H9 (cell line): Measurements from ENCODE around the gene CHRM5. TPM values are rescaled to one million over a fixed set of nuclear protein-coding genes. Genes with fewer than 3 reads are reported as not detected.

Experiments
- DNase-seq: peaks from one replicate; pipeline ENCODE4 v3.0.0-alpha.2; 2017
- H2AFZ ChIP-seq: one replicate; pipeline ENCODE4 v1.6.1; 2013; ENCODE audit warnings: mild to moderate bottlenecking, low read length, control low read depth, moderate library complexity
- H2AK5ac ChIP-seq: 2 replicates; pipeline ENCODE4 v1.6.1; 2013; ENCODE audit warnings: low read length, control low read depth, mixed read lengths; ENCODE audit not compliant: insufficient read length
- H2BK120ac ChIP-seq: one replicate; pipeline ENCODE4 v1.6.1; 2013; ENCODE audit warnings: low read depth, mild to moderate bottlenecking, low read length, control low read depth, inconsistent platforms; ENCODE audit not compliant: poor library complexity, severe bottlenecking
- H2BK12ac ChIP-seq: 2 replicates; pipeline ENCODE4 v1.6.1; 2013; ENCODE audit warnings: low read length, control low read depth, mixed read lengths, low read depth; ENCODE audit not compliant: insufficient read length
- H2BK15ac ChIP-seq: 2 replicates; pipeline ENCODE4 v1.6.1; 2013; ENCODE audit warnings: low read depth, low read length, control low read depth
- H2BK20ac ChIP-seq: one replicate; pipeline ENCODE4 v1.6.1; 2013; ENCODE audit warnings: low read depth, mild to moderate bottlenecking, low read length, control low read depth, inconsistent platforms; ENCODE audit not compliant: poor library complexity, severe bottlenecking
- H2BK5ac ChIP-seq: 2 replicates; pipeline ENCODE4 v1.6.1; 2013; ENCODE audit warnings: low read length, control low read depth, mixed read lengths; ENCODE audit not compliant: insufficient read length
- H3K14ac ChIP-seq: 2 replicates; pipeline ENCODE4 v1.6.1; 2013; ENCODE audit warnings: low read length, control low read depth; ENCODE audit not compliant: insufficient read depth
- H3K18ac ChIP-seq: 2 replicates; pipeline ENCODE4 v1.6.1; 2013; ENCODE audit warnings: low read depth, mild to moderate bottlenecking, mixed read lengths, low read length, control low read depth; ENCODE audit not compliant: insufficient read length
- H3K23ac ChIP-seq: 2 replicates; pipeline ENCODE4 v1.6.1; 2013; ENCODE audit warnings: low read length, control low read depth, mixed read lengths, low read depth; ENCODE audit not compliant: insufficient read length
- H3K23me2 ChIP-seq: 2 replicates; pipeline ENCODE4 v1.6.1; 2013; ENCODE audit warnings: low read depth, mild to moderate bottlenecking, mixed read lengths, low read length, control low read depth; ENCODE audit not compliant: insufficient read length, poor library complexity, severe bottlenecking
- H3K27ac ChIP-seq: 2 replicates; pipeline ENCODE4 v1.5.1; 2013; ENCODE audit warnings: low read length, control low read depth, mixed read lengths, low read depth; ENCODE audit not compliant: insufficient read length
- H3K27me3 ChIP-seq: 2 replicates; pipeline ENCODE4 v1.6.1; 2013; ENCODE audit warnings: low read length, control low read depth, inconsistent platforms; ENCODE audit not compliant: insufficient read depth
- H3K4ac ChIP-seq: 2 replicates; pipeline ENCODE4 v1.6.1; 2013; ENCODE audit warnings: low read depth, mild to moderate bottlenecking, control low read depth, inconsistent platforms, low read length, moderate library complexity
- H3K4me1 ChIP-seq: 2 replicates; pipeline ENCODE4 v1.6.1; 2013; ENCODE audit warnings: low read length, control low read depth, inconsistent platforms; ENCODE audit not compliant: insufficient read depth
- H3K4me2 ChIP-seq: 2 replicates; pipeline ENCODE4 v1.6.1; 2013; ENCODE audit warnings: low read length, control low read depth, mixed read lengths; ENCODE audit not compliant: insufficient read length, insufficient read depth
- H3K56ac ChIP-seq: 2 replicates; pipeline ENCODE4 v1.6.1; 2013; ENCODE audit warnings: low read depth, mild to moderate bottlenecking, mixed read lengths, low read length, control low read depth; ENCODE audit not compliant: insufficient read length
- H3K79me1 ChIP-seq: 2 replicates; pipeline ENCODE4 v1.6.1; 2013; ENCODE audit warnings: low read depth, mild to moderate bottlenecking, moderate library complexity, low read length, control low read depth, inconsistent platforms; ENCODE audit not compliant: insufficient read depth, poor library complexity, severe bottlenecking
- H3K79me2 ChIP-seq: 2 replicates; pipeline ENCODE4 v1.6.1; 2013; ENCODE audit warnings: low read length, control low read depth, inconsistent platforms; ENCODE audit not compliant: insufficient read depth
- H3K9ac ChIP-seq: 2 replicates; pipeline ENCODE4 v1.6.1; 2013; ENCODE audit warnings: low read length, control low read depth, mixed read lengths; ENCODE audit not compliant: insufficient read length; ENCODE audit errors: extremely low read depth
- H3K9me3 ChIP-seq: one replicate; pipeline ENCODE4 v1.6.1; 2013; ENCODE audit warnings: low read depth, low read length, inconsistent platforms; ENCODE audit not compliant: control insufficient read depth
- H3T11ph ChIP-seq: one replicate; pipeline ENCODE4 v1.6.1; 2013; ENCODE audit warnings: mild to moderate bottlenecking, low read length, control low read depth, inconsistent platforms
- H4K20me1 ChIP-seq: one replicate; pipeline ENCODE4 v1.6.1; 2013; ENCODE audit not compliant: control insufficient read depth, insufficient read length, insufficient read depth
- H4K5ac ChIP-seq: 2 replicates; pipeline ENCODE4 v1.6.1; 2013; ENCODE audit warnings: low read depth, mild to moderate bottlenecking, mixed read lengths, low read length, control low read depth; ENCODE audit not compliant: insufficient read length
- H4K8ac ChIP-seq: replicated peaks from 2 replicates; pipeline ENCODE4 v1.6.1; 2013; ENCODE audit warnings: low read length, control low read depth, mixed read lengths, low read depth; ENCODE audit not compliant: insufficient read length
- H4K91ac ChIP-seq: 2 replicates; pipeline ENCODE4 v1.6.1; 2013; ENCODE audit warnings: low read depth, mild to moderate bottlenecking, moderate library complexity, mixed read lengths, low read length, control low read depth; ENCODE audit not compliant: insufficient read length
- H3K27ac Mint-ChIP-seq, 3 experiments: 2 replicates in 2 of 3; 3 replicates in 1 of 3; pipeline ENCODE4 v1.8.0; 2020 to 2021; ENCODE audit warnings: mixed read lengths in 3 of 3, mild to moderate bottlenecking in 1 of 3, moderate library complexity in 1 of 3
- H3K27me3 Mint-ChIP-seq: 2 replicates; pipeline ENCODE4 v1.8.0; 2021; ENCODE audit warnings: low read depth, mild to moderate bottlenecking, moderate library complexity, mixed read lengths
- H3K36me3 Mint-ChIP-seq, 3 experiments: 2 replicates in 2 of 3; 3 replicates in 1 of 3; pipeline ENCODE4 v1.8.0; 2020 to 2021; ENCODE audit warnings: low read depth in 3 of 3, mixed read lengths in 3 of 3; ENCODE audit not compliant: insufficient read depth in 1 of 3
- H3K4me1 Mint-ChIP-seq, 2 experiments: 2 replicates each; pipeline ENCODE4 v1.8.0; 2020; ENCODE audit warnings: mixed read lengths in 2 of 2
- H3K4me3 Mint-ChIP-seq, 2 experiments: 2 replicates in 1 of 2; 3 replicates in 1 of 2; pipeline ENCODE4 v1.8.0; 2020 to 2021; ENCODE audit warnings: mild to moderate bottlenecking in 2 of 2, mixed read lengths in 2 of 2, moderate library complexity in 1 of 2
- H3K9me3 Mint-ChIP-seq, 2 experiments: 2 replicates in 1 of 2; 3 replicates in 1 of 2; pipeline ENCODE4 v1.8.0; 2020; ENCODE audit warnings: mild to moderate bottlenecking in 2 of 2, mixed read lengths in 2 of 2, moderate library complexity in 1 of 2
- CTCF ChIP-seq: fragments of 200-600 bp; sonication (generic); conservative IDR thresholded peaks from 3 replicates; pipeline ENCODE4 v1.8.0; 2021; ENCODE audit warnings: antibody characterized with exemption, mild to moderate bottlenecking
- WGBS: extraction: QIAGEN DNeasy Blood & Tissue Kit; methylation state at CpG from one replicate; pipeline ENCODE4 v1.1.7; 2013; ENCODE audit warnings: missing lambda C conversion rate, low lambda C conversion rate, mixed read lengths; ENCODE audit not compliant: insufficient read length; ENCODE audit errors: extremely low coverage; 5-methylcytosine and 5-hydroxymethylcytosine counted together
- total RNA-seq: library from RNA; stranded (reverse); gene quantifications from 2 replicates; pipeline ENCODE4 v1.2.1, GENCODE V29; 2021

Gene CHRM5
- total RNA-seq, 1 experiment from 2014 or later = not detected

GRCh38 chr15:34010921-34011320, 42.6 kb downstream of the CHRM5 start:
- TF ChIP-seq CTCF = no peak
- peaks cover 0 to 5% (median 2%) of the 10 kb centered on the region in 3 experiments; a peak in 2 of 7 replicates for H3K36me3 Mint-ChIP-seq
- H3K4ac ChIP-seq = no peak overlapping the region
- H4K20me1 ChIP-seq = no peaks in the 10 kb centered on the region
- H3K79me1 ChIP-seq = no peaks in the 10 kb centered on the region
- no peak overlapping the region for H3K4me3 Mint-ChIP-seq
- no peak overlapping the region for H3K56ac ChIP-seq
- no peaks in the 10 kb centered on the region for H3K23me2 ChIP-seq
- H2BK12ac ChIP-seq = no peak overlapping the region
- no peak overlapping the region for H4K8ac ChIP-seq
- no peak overlapping the region for H2BK120ac ChIP-seq
- no peaks in the 10 kb centered on the region for H3K27me3 ChIP-seq
- DNase-seq = no peak
- no peak overlapping the region for H3K18ac ChIP-seq
- peaks cover 20 to 25% of the 10 kb centered on the region in 2 experiments for H3K4me1 Mint-ChIP-seq
- H2BK20ac ChIP-seq = no peak overlapping the region
- no peak overlapping the region for H3K27ac Mint-ChIP-seq
- WGBS = no CpG with 5 or more reads among the region's 5 CpGs
- H2AFZ ChIP-seq = no peak overlapping the region
- H4K91ac ChIP-seq = no peak overlapping the region
- no peaks in the 10 kb centered on the region for H3K27me3 Mint-ChIP-seq
- H3K9me3 Mint-ChIP-seq = no peaks in the 10 kb centered on the region
- H2BK5ac ChIP-seq = no peak overlapping the region
- H3K9me3 ChIP-seq = no peaks in the 10 kb centered on the region
- no peaks in the 10 kb centered on the region for H3K79me2 ChIP-seq
- H2AK5ac ChIP-seq = no peak overlapping the region
- no peak overlapping the region for H3T11ph ChIP-seq
- no peak overlapping the region for H3K9ac ChIP-seq
- H3K4me1 ChIP-seq = peaks cover 2% of the 10 kb centered on the region; the same call in 1 of the 2 replicates
- no peak overlapping the region for H3K4me2 ChIP-seq
- no peak overlapping the region for H3K23ac ChIP-seq
- no peak overlapping the region for H4K5ac ChIP-seq
- no peak overlapping the region for H3K27ac ChIP-seq
- H3K14ac ChIP-seq = no peak overlapping the region
- H2BK15ac ChIP-seq = no peak overlapping the region
